22Rv1 (cell line): ENCODE data around the gene IGSF22.
"Not testable (repeated sequence)": the region's sequence is repeated elsewhere in the genome, so short reads cannot be mapped to it uniquely, and the experiment has no call there.

Source experiments
- H3K27ac ChIP-seq: fragments of 450-650 bp; 2 replicates; pipeline ENCODE4 v1.5.1; 2017
- CTCF ChIP-seq: fragments of 450-650 bp; IDR thresholded peaks from 2 replicates; pipeline ENCODE4 v1.5.1; 2017; ENCODE audit warnings: mild to moderate bottlenecking
- ZFX ChIP-seq: fragments of 450-650 bp; IDR thresholded peaks from 2 replicates; pipeline ENCODE4 v1.6.1; 2017; ENCODE audit warnings: antibody characterized with exemption, borderline replicate concordance

IGSF22 gene

DNA sequence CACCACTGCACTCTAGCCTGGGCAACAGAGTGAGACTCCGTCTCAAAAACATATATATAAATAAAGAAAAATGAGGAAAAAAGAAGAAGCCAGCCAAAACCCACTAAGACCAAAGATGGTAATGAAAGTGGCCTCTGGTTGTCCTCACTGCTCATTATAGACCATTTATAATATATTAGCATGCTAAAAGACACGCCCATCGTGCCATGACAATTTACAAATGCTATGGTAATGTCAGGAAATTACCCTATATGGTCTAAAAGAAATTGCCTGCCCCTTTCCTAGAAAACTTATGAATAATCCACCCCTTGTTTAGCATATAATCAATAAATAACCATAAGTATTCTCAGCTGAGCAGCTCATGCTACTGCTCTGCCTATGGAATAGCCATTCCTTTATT lies 43.5 kb downstream of the IGSF22 start:
- H3K27ac ChIP-seq, result no peak overlapping the region
- TF ChIP-seq ZFX (no peak), CTCF (no peak)

DNA sequence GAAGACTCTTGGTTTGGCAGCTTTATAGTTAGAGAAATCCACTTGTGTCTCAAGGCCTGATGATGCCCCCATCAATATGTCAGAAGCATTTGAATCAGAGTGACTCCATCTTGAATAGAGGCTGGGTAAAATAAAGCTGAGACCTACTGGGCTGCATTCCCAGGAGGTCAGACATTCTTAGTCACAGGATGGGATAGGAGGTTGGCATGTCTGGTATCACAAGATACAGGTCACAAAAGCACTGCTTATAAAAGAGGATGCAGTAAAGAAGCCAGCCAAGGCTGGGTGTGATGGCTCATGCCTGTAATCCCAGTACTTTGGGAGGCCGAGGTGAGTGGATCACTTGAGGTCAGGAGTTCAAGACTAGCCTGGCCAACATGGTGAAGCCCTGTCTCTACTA lies 44.0 kb downstream of the IGSF22 start:
- not testable (repeated sequence) for H3K27ac ChIP-seq

DNA sequence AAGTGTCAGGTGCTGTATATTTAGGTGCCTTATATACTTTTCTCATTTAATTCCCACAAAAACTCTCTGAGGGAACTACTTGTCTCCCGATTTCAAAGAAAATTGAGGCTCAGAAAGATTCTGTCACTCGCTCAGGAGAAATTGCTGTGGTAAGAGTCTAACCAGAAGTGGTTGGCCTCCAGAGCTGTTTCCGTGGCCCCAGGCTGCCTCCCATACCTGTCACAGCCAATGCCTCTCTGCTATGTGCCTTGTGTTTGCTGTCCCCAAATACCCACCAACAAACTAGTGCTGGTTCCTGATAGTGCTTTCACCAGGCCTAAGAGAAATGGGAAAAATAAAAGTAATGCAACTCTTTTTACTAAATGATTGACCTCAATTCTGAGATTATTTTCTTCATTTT lies 48.4 kb downstream of the IGSF22 start:
- TF ChIP-seq ZFX (no peak), CTCF (no peak)
- no peak overlapping the region for H3K27ac ChIP-seq

- TF ChIP-seq CTCF, result no peak
- TF ChIP-seq ZFX, result no peak
- no peak overlapping the region for H3K27ac ChIP-seq
Observed at GRCh38 chr11:18676803-18677202, 49.2 kb downstream of the IGSF22 start.

- H3K27ac ChIP-seq, result not testable (repeated sequence)
Observed at GRCh38 chr11:18672209-18672608, 53.8 kb downstream of the IGSF22 start.

GRCh38 chr11:18671246-18671645 lies 54.7 kb downstream of the IGSF22 start:
- no peak overlapping the region for H3K27ac ChIP-seq
- TF ChIP-seq CTCF (no peak), ZFX (no peak)

DNA sequence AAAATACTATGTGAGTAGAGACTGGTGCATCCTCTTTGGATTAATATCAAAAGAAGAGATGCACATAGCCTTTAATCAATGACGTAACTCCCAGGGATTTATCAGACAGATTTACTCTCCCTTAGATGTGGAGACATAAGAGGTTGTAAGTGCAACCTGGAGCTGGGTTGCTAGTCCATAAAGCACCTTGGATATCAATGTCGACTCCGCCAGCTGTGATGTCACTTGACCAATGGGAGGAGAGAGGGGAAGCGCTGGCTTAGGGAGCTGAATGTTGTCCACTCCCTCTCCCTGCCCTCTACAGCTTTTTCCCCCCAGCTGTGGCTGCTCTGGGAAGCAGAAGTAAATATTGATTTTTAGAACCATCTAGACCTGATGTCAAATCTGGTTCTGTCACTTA lies 56.3 kb downstream of the IGSF22 start:
- no peak for TF ChIP-seq ZFX
- TF ChIP-seq CTCF, result no peak
- no peak overlapping the region for H3K27ac ChIP-seq

- H3K27ac ChIP-seq, result no peak overlapping the region
- TF ChIP-seq CTCF (no peak), ZFX (no peak)
Observed at GRCh38 chr11:18669219-18669596, 56.8 kb downstream of the IGSF22 start.

DNA sequence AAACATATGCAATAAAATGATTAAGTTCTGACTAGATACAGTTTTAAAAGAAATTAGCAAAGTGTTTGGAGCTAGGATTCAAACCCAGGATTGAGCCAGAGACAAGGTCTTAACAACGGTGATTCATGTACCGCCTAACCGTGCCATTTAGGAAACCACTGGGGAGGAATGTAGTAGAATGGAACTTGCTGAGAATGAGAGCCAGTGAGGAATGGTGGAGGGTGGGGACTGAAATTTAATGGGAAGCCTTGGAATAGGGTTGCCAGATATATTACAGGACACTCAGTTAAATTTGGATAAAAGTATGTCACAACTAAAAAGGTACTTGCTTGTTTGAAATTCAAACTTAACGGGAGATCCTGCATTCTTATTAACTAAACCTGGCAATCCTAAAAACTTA lies 57.9 kb downstream of the IGSF22 start:
- TF ChIP-seq CTCF (no peak), ZFX (no peak)
- H3K27ac ChIP-seq, result no peak overlapping the region

- not testable (repeated sequence) for H3K27ac ChIP-seq
Observed at GRCh38 chr11:18665353-18665872, 60.6 kb downstream of the IGSF22 start.
